ENCODE measurements around the gene UGT1A6.

DNA sequence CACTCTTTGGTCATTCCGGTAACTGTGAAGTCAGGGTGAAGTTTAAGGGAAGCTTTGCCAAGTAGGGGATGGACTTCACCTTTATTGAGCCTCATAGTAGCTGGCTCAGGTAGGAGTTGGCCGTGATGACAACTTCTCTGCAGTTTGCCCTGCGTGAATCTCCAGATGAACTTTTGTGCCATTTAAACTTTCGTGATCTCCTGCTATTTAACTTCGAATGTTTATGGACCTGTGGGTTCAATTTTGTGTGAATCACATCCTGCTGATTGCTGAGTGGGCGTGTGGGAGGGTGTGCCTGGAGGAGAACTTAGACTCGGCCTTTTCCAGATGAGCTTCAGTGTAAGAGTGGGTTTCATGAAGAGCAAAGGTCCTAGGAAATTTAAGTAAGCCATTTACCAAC is 71.6 kb downstream of the UGT1A6 start:
- TF ChIP-seq, protein P1, sequence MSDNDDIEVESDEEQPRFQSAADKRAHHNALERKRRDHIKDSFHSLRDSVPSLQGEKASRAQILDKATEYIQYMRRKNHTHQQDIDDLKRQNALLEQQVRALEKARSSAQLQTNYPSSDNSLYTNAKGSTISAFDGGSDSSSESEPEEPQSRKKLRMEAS (CRISPR knock-in tag; IDR thresholded peaks at IDR 0.05): no peak
- TF ChIP-seq, protein P2, sequence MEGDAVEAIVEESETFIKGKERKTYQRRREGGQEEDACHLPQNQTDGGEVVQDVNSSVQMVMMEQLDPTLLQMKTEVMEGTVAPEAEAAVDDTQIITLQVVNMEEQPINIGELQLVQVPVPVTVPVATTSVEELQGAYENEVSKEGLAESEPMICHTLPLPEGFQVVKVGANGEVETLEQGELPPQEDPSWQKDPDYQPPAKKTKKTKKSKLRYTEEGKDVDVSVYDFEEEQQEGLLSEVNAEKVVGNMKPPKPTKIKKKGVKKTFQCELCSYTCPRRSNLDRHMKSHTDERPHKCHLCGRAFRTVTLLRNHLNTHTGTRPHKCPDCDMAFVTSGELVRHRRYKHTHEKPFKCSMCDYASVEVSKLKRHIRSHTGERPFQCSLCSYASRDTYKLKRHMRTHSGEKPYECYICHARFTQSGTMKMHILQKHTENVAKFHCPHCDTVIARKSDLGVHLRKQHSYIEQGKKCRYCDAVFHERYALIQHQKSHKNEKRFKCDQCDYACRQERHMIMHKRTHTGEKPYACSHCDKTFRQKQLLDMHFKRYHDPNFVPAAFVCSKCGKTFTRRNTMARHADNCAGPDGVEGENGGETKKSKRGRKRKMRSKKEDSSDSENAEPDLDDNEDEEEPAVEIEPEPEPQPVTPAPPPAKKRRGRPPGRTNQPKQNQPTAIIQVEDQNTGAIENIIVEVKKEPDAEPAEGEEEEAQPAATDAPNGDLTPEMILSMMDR (IDR thresholded peaks at IDR 0.05): no peak
- TF ChIP-seq SMAD3 (CRISPR knock-in tag; IDR thresholded peaks at IDR 0.05; ENCODE audit: borderline replicate concordance) (no peak), ZNF138 (CRISPR knock-in tag; conservative IDR thresholded peaks at IDR 0.05) (no peak), TCF7 (CRISPR knock-in tag; IDR thresholded peaks at IDR 0.05; ENCODE audit: low read depth) (no peak), CREM (CRISPR knock-in tag; IDR thresholded peaks at IDR 0.05) (no peak), ETV6 (CRISPR knock-in tag; IDR thresholded peaks at IDR 0.05) (no peak), KAT7 (CRISPR knock-in tag; IDR thresholded peaks at IDR 0.05; ENCODE audit: borderline replicate concordance) (no peak), FOXK1 (CRISPR knock-in tag; IDR thresholded peaks at IDR 0.05) (no peak), NR2C2 (CRISPR knock-in tag; IDR thresholded peaks at IDR 0.05) (no peak)
- TF ChIP-seq, protein P3, sequence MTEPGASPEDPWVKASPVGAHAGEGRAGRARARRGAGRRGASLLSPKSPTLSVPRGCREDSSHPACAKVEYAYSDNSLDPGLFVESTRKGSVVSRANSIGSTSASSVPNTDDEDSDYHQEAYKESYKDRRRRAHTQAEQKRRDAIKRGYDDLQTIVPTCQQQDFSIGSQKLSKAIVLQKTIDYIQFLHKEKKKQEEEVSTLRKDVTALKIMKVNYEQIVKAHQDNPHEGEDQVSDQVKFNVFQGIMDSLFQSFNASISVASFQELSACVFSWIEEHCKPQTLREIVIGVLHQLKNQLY (CRISPR knock-in tag; IDR thresholded peaks at IDR 0.05): no peak
- TF ChIP-seq, protein P4, sequence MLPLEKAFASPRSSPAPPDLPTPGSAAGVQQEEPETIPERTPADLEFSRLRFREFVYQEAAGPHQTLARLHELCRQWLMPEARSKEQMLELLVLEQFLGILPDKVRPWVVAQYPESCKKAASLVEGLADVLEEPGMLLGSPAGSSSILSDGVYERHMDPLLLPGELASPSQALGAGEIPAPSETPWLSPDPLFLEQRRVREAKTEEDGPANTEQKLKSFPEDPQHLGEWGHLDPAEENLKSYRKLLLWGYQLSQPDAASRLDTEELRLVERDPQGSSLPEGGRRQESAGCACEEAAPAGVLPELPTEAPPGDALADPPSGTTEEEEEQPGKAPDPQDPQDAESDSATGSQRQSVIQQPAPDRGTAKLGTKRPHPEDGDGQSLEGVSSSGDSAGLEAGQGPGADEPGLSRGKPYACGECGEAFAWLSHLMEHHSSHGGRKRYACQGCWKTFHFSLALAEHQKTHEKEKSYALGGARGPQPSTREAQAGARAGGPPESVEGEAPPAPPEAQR (CRISPR knock-in tag; IDR thresholded peaks at IDR 0.05): no peak
